K562 (cell line): ENCODE measurements around the gene SLC29A2. TPM values are rescaled to one million over a fixed set of nuclear protein-coding genes. Genes with fewer than 3 reads are reported as not detected.

Experiments used
- CBX5 ChIP-seq: IDR thresholded peaks from 2 replicates; pipeline ENCODE4 v1.6.1; 2014; ENCODE audit warnings: low read depth, borderline replicate concordance
- GATAD2B ChIP-seq: fragments of 450-650 bp; IDR thresholded peaks from 2 replicates; pipeline ENCODE4 v1.6.1; 2017; ENCODE audit warnings: mild to moderate bottlenecking, borderline replicate concordance
- HDAC3 ChIP-seq: fragments of 450-650 bp; IDR thresholded peaks from 2 replicates; pipeline ENCODE4 v1.6.1; 2018; ENCODE audit warnings: borderline replicate concordance, mild to moderate bottlenecking, moderate library complexity; ENCODE audit not compliant: partially characterized antibody
- KDM2B ChIP-seq: fragments of 250-450 bp; sonication (Bioruptor Pico); IDR thresholded peaks from 2 replicates; pipeline ENCODE4 v1.8.0; 2021; ENCODE audit warnings: mild to moderate bottlenecking, moderate library complexity
- KDM4B ChIP-seq, 2 experiments: fragments of 450-650 bp in 1 of 2; sonication (generic) in 1 of 2; IDR thresholded peaks; 2 replicates each; pipeline ENCODE4 v1.6.1; 2016 to 2017; ENCODE audit warnings: borderline replicate concordance in 2 of 2, antibody characterized with exemption in 1 of 2, low read depth in 1 of 2, mild to moderate bottlenecking in 1 of 2
- KLF13 ChIP-seq: fragments of 450-650 bp; IDR thresholded peaks from 2 replicates; pipeline ENCODE4 v1.6.1; 2016; ENCODE audit warnings: missing genetic modification characterization, low read depth, mild to moderate bottlenecking, missing compliant biosample characterization, moderate library complexity, borderline replicate concordance
- NONO ChIP-seq, 2 experiments: fragments of 200-400 bp in 1 of 2; fragments of 450-650 bp in 1 of 2; formaldehyde crosslinking in 1 of 2; IDR thresholded peaks; 2 replicates each; pipeline ENCODE4 v1.6.1; 2017; ENCODE audit warnings: low read depth in 2 of 2, mild to moderate bottlenecking in 2 of 2, moderate library complexity in 2 of 2, low read length in 1 of 2
- NR2C2 ChIP-seq, 2 experiments: fragments of 200-800 bp in 1 of 2; sonication (Bioruptor generic) in 1 of 2; sonication (generic) in 1 of 2; formaldehyde crosslinking in 1 of 2; IDR thresholded peaks; 2 replicates each; pipeline versions ENCODE4 v1.6.1 to v1.8.0; 2016 to 2022; ENCODE audit warnings: mild to moderate bottlenecking in 1 of 2, missing compliant biosample characterization in 1 of 2, missing genetic modification characterization in 1 of 2, missing genetic modification reagents in 1 of 2
- PHB ChIP-seq: fragments of 250-450 bp; sonication (Bioruptor Pico); IDR thresholded peaks from 2 replicates; pipeline ENCODE4 v1.5.0; 2021
- POLR2A ChIP-seq: fragments of 450-650 bp; conservative IDR thresholded peaks from 2 replicates; pipeline ENCODE4 v1.6.1; 2016
- POLR2H ChIP-seq: IDR thresholded peaks from 2 replicates; pipeline ENCODE4 v1.6.1; 2016; ENCODE audit warnings: missing genetic modification characterization, low read depth, mild to moderate bottlenecking, control low read depth, missing compliant biosample characterization, moderate library complexity
- TAF15 ChIP-seq: fragments of 200-400 bp; formaldehyde crosslinking; IDR thresholded peaks from 2 replicates; pipeline ENCODE4 v1.6.1; 2017; ENCODE audit warnings: mild to moderate bottlenecking, low read depth, low read length, moderate library complexity
- U2AF1 ChIP-seq: fragments of 200-400 bp; formaldehyde crosslinking; optimal IDR thresholded peaks from 2 replicates; pipeline ENCODE3; 2017; ENCODE audit warnings: mild to moderate bottlenecking, low read depth, low read length, moderate library complexity
- XRCC3 ChIP-seq: fragments of 450-650 bp; IDR thresholded peaks from 2 replicates; pipeline ENCODE4 v1.6.1; 2017; ENCODE audit warnings: mild to moderate bottlenecking, moderate library complexity
- ZC3H11A ChIP-seq: IDR thresholded peaks from 2 replicates; pipeline ENCODE4 v1.6.1; 2012; ENCODE audit warnings: low read depth, low read length, improper control_type of control experiment
- polyA plus RNA-seq, 8 experiments: library from polyadenylated mRNA; depleted of rRNA in 4 of 8; stranded (reverse) in 5 of 8; unstranded in 3 of 8; fragments of >200 nt; fragmentation: Nextera tagmentation in 2 of 8; fragmentation: Illumina TruSeq in 1 of 8; extraction: Ambion mirVana in 2 of 8; extraction: Trizol in 1 of 8; gene quantifications; 2 replicates each; pipeline versions ENCODE4 v1.2.1 to v1.2.3, GENCODE V29; 2011 to 2014; ENCODE audit warnings: inconsistent platforms in 1 of 8, missing spikeins in 1 of 8
- total RNA-seq, 7 experiments: library from RNA; depleted of rRNA in 6 of 7; stranded (reverse); fragments of >200 nt in 6 of 7; fragmentation: Illumina TruSeq in 2 of 7; extraction: Trizol in 2 of 7; gene quantifications; 2 replicates each; pipeline versions ENCODE4 v1.2.1 to v1.2.3, GENCODE V29; 2011 to 2021; ENCODE audit warnings: low replicate concordance in 1 of 7
- TF ChIP-seq, protein P1 (sequence below): fragments of 250-450 bp; sonication (Bioruptor Pico); IDR thresholded peaks from 2 replicates; pipeline ENCODE4 v1.4.0; 2020; ENCODE audit warnings: mild to moderate bottlenecking, moderate library complexity
- TF ChIP-seq, protein P2 (sequence below): fragments of 450-650 bp; IDR thresholded peaks from 2 replicates; pipeline ENCODE4 v1.6.1; 2016; ENCODE audit warnings: borderline replicate concordance
- TF ChIP-seq, protein P3 (sequence below), 2 experiments: fragments of 450-650 bp; conservative IDR thresholded peaks; 2 replicates each; pipeline ENCODE4 v1.6.1; 2017; ENCODE audit warnings: mild to moderate bottlenecking in 2 of 2, moderate library complexity in 2 of 2
- TF ChIP-seq, protein P4 (sequence below): IDR thresholded peaks from 2 replicates; pipeline ENCODE4 v1.6.1; 2011; ENCODE audit not compliant: insufficient read length; ENCODE audit errors: extremely low read depth

The SLC29A2 gene
- total and polyA plus RNA-seq, 9 of the 15 experiments (the other 6 are each of a cell fraction or from before 2014, with no cell fraction given), result 2.4 to 48.6 (median 14.2) TPM

DNA sequence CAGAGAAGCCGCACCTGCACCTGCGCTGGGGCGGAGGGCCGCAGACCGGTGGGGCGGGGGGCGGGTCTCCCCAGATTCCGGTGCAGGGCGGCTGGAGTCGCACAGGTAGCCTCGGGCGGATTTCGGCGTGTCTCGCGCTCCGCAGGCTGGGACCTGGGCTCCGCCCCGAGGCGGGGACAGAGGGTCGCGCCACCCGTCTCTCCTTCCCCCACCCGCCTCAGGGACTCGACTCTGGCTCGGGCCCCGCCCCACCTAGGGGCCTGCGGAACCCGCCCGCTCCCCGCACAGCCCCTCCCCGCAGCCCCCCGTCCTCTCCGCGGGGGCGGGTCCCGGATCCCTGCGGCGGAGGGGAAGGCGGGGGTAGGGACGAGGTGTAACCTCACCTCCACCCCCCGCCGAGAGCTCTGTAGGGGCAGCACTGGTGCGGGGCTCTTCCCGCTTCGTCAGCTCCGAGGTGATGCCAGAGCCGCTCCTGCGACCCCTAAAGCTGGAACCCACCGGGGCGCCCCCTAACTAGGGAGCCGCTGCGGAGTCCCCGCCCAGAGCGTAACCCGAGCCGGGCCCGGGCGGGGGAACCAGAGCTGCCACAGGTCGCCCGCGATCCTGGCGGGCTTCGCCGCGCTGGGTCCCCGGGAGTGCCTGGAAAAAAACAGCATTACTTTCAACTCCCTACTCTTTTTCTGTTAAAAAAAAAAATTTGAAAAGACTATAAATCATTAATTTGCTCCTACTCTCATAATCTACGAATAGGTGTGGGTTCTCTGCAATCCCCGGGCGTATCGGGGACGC, at the start of gene SLC29A2 (continued):
- no peak for TF ChIP-seq XRCC3
- 0 out of 2 replicates have a peak, but pooled peaks have one; percentile 8 for TF ChIP-seq NR2C2 (CRISPR knock-in tag; IDR thresholded peaks at IDR 0.05)
- TF ChIP-seq NR2C2 (tag; IDR thresholded peaks at IDR 0.05), result 0 out of 2 replicates have a peak, but pooled peaks have one; percentile 58
- 0 out of 2 replicates have a peak, but pooled peaks have one; percentile 25 for TF ChIP-seq KDM2B (CRISPR knock-in tag)
- no peak for TF ChIP-seq ZC3H11A
- 0 out of 2 replicates have a peak, but pooled peaks have one; percentile 10 for TF ChIP-seq CBX5
- TF ChIP-seq GATAD2B, result peak; percentile 25; the same call in 1 of the 2 replicates
- TF ChIP-seq TAF15, result no peak
- peak; percentile 93 for TF ChIP-seq POLR2H (tag)
- no peak for TF ChIP-seq KLF13
- TF ChIP-seq, protein P1, sequence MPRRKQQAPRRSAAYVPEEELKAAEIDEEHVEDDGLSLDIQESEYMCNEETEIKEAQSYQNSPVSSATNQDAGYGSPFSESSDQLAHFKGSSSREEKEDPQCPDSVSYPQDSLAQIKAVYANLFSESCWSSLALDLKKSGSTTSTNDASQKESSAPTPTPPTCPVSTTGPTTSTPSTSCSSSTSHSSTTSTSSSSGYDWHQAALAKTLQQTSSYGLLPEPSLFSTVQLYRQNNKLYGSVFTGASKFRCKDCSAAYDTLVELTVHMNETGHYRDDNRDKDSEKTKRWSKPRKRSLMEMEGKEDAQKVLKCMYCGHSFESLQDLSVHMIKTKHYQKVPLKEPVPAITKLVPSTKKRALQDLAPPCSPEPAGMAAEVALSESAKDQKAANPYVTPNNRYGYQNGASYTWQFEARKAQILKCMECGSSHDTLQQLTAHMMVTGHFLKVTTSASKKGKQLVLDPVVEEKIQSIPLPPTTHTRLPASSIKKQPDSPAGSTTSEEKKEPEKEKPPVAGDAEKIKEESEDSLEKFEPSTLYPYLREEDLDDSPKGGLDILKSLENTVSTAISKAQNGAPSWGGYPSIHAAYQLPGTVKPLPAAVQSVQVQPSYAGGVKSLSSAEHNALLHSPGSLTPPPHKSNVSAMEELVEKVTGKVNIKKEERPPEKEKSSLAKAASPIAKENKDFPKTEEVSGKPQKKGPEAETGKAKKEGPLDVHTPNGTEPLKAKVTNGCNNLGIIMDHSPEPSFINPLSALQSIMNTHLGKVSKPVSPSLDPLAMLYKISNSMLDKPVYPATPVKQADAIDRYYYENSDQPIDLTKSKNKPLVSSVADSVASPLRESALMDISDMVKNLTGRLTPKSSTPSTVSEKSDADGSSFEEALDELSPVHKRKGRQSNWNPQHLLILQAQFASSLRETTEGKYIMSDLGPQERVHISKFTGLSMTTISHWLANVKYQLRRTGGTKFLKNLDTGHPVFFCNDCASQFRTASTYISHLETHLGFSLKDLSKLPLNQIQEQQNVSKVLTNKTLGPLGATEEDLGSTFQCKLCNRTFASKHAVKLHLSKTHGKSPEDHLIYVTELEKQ (CRISPR knock-in tag), result no peak
- no peak for TF ChIP-seq NONO (IDR thresholded peaks at IDR 0.05; ENCODE audit: low read depth in 2 of 2, low read length in 1 of 2)
- TF ChIP-seq POLR2A, result peak; percentile 84; the same call in 1 of the 2 replicates
- no peak for TF ChIP-seq PHB (CRISPR knock-in tag)
- TF ChIP-seq, protein P2, sequence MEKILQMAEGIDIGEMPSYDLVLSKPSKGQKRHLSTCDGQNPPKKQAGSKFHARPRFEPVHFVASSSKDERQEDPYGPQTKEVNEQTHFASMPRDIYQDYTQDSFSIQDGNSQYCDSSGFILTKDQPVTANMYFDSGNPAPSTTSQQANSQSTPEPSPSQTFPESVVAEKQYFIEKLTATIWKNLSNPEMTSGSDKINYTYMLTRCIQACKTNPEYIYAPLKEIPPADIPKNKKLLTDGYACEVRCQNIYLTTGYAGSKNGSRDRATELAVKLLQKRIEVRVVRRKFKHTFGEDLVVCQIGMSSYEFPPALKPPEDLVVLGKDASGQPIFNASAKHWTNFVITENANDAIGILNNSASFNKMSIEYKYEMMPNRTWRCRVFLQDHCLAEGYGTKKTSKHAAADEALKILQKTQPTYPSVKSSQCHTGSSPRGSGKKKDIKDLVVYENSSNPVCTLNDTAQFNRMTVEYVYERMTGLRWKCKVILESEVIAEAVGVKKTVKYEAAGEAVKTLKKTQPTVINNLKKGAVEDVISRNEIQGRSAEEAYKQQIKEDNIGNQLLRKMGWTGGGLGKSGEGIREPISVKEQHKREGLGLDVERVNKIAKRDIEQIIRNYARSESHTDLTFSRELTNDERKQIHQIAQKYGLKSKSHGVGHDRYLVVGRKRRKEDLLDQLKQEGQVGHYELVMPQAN, result no peak
- TF ChIP-seq, protein P3, sequence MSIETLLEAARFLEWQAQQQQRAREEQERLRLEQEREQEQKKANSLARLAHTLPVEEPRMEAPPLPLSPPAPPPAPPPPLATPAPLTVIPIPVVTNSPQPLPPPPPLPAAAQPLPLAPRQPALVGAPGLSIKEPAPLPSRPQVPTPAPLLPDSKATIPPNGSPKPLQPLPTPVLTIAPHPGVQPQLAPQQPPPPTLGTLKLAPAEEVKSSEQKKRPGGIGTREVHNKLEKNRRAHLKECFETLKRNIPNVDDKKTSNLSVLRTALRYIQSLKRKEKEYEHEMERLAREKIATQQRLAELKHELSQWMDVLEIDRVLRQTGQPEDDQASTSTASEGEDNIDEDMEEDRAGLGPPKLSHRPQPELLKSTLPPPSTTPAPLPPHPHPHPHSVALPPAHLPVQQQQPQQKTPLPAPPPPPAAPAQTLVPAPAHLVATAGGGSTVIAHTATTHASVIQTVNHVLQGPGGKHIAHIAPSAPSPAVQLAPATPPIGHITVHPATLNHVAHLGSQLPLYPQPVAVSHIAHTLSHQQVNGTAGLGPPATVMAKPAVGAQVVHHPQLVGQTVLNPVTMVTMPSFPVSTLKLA (conservative IDR thresholded peaks at IDR 0.05), result peak in 1 of 2 experiments; percentile 30; a peak in 1 of 4 replicates
- TF ChIP-seq HDAC3, result no peak
- TF ChIP-seq U2AF1, result no peak
- TF ChIP-seq, protein P4, sequence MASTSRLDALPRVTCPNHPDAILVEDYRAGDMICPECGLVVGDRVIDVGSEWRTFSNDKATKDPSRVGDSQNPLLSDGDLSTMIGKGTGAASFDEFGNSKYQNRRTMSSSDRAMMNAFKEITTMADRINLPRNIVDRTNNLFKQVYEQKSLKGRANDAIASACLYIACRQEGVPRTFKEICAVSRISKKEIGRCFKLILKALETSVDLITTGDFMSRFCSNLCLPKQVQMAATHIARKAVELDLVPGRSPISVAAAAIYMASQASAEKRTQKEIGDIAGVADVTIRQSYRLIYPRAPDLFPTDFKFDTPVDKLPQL, result no peak
- TF ChIP-seq KDM4B (IDR thresholded peaks at IDR 0.05; ENCODE audit: borderline replicate concordance in 2 of 2, low read depth in 1 of 2), result peak in 1 of 2 experiments; percentile 92; a peak in 1 of 4 replicates
